ENCODE results near the gene PJVK. TPM values are rescaled to one million over a fixed set of nuclear protein-coding genes. Genes with fewer than 3 reads are reported as not detected.

PJVK gene
- total RNA-seq, 1 donor from 2014 or later: 0.91 TPM

DNA sequence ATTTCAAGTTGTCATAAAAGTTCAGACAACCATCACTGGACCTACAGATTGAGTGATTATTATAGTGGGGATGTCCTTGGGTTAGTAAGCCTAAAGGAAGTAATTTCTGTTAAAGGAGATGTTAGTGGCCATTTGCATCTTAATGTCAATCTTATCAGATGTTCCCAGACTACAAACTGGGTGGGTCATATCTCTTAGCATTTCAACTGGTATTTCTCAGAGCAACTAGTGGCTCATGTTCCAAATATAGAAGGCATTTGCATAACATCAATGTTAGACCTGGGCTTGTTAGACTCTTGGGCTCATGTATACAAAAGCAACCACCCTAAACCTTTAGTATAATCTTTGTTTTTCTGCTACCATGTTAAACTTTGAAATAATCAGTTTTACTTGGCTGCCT is 47.0 kb downstream of the PJVK start:
- intact Hi-C loops (cut with micrococcal nuclease): no loop called here
- TF ChIP-seq, protein P1, sequence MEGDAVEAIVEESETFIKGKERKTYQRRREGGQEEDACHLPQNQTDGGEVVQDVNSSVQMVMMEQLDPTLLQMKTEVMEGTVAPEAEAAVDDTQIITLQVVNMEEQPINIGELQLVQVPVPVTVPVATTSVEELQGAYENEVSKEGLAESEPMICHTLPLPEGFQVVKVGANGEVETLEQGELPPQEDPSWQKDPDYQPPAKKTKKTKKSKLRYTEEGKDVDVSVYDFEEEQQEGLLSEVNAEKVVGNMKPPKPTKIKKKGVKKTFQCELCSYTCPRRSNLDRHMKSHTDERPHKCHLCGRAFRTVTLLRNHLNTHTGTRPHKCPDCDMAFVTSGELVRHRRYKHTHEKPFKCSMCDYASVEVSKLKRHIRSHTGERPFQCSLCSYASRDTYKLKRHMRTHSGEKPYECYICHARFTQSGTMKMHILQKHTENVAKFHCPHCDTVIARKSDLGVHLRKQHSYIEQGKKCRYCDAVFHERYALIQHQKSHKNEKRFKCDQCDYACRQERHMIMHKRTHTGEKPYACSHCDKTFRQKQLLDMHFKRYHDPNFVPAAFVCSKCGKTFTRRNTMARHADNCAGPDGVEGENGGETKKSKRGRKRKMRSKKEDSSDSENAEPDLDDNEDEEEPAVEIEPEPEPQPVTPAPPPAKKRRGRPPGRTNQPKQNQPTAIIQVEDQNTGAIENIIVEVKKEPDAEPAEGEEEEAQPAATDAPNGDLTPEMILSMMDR (IDR thresholded peaks at IDR 0.05; ENCODE audit: borderline replicate concordance): no peak
- H3K36me3 ChIP-seq: peaks cover 96% of the 10 kb centered on the region

DNA sequence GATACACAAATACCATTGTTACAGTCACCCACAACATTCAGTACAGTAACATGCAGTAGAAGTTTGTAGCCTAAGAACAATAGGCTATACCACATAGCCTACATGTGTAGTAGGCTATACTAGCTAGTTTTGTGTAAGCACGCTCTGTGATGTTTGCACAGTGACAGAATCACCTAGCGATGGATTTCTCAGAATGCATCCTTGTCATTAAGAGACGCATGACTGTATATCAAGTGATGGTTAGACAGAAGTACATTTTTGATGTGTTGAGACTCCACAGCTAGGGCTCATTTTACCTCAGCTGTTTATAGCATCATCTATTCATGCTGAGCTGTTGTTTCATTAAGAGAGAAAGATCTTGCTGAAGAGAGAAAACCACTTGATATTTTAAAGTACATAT is 48.5 kb downstream of the PJVK start:
- H3K9me3 ChIP-seq (replicated peaks): no peaks in the 10 kb centered on the region
- no peak for DNase-seq
- H3K4me3 ChIP-seq: no peak overlapping the region
- TF ChIP-seq, protein P1 (IDR thresholded peaks at IDR 0.05; ENCODE audit: borderline replicate concordance): no peak
- peaks cover 8% of the 10 kb centered on the region for H3K4me1 ChIP-seq
- H3K36me3 ChIP-seq: peaks cover 96% of the 10 kb centered on the region
- H3K27me3 ChIP-seq (ENCODE audit: low read depth): no peaks in the 10 kb centered on the region
- intact Hi-C loops (cut with micrococcal nuclease): no loop called here
- H3K27ac ChIP-seq (replicated peaks): no peak overlapping the region

More for the DNA sequence above, 47.0 kb downstream of the PJVK start:
- no peak for DNase-seq
- Histone ChIP-seq H3K4me1 (peaks cover 8% of the 10 kb centered on the region), H3K4me3 (no peak overlapping the region), H3K27me3 (ENCODE audit: low read depth) (no peaks in the 10 kb centered on the region), H3K27ac (replicated peaks) (no peak overlapping the region), H3K9me3 (replicated peaks) (no peaks in the 10 kb centered on the region)

DNA sequence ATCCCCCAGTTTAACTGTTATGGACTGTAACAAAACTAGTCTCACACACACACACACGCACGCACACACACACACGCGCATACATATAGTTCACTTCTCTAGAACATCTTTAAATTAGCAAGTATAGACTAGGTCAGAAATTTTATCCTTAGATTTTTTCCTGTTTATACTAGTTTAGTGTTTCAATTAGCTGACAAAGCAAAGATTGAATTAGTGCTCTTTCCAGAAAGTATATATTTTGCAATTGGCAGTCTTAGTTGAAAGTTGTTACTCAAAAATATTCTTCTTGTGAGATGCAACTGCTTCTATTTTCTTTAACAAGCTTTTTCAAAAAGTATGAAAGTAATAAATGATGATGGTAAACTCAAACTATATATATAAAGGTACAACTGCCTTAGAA is 51.6 kb downstream of the PJVK start:
- Histone ChIP-seq H3K27ac (replicated peaks) (no peak overlapping the region), H3K36me3 (peaks cover 76% of the 10 kb centered on the region), H3K27me3 (ENCODE audit: low read depth) (no peaks in the 10 kb centered on the region), H3K4me3 (no peak overlapping the region), H3K9me3 (replicated peaks) (no peaks in the 10 kb centered on the region), H3K4me1 (peaks cover 8% of the 10 kb centered on the region)
- intact Hi-C loops (cut with micrococcal nuclease): no loop called here
- no peak for DNase-seq
- TF ChIP-seq, protein P1 (IDR thresholded peaks at IDR 0.05; ENCODE audit: borderline replicate concordance): no peak

DNA sequence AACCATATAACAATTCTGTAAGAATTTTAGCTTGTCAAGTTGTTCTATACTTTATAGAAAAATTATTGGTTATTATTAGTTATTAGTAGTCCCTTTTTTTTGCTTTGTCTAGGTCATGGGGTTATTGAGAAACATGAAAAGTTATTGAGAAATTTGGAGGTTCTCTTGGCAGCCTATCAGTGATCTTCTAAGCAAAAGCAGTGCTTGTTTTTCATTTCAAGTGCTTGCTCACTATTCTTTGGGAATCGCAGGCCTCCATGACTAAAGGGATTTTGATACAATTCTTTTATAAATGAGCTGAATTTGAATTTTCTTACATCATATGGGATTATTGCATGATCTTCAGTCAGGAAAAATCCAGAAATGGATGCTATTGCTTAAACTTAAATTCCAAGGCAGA is 54.9 kb downstream of the PJVK start:
- no peaks in the 10 kb centered on the region for H3K27me3 ChIP-seq (ENCODE audit: low read depth)

DNA sequence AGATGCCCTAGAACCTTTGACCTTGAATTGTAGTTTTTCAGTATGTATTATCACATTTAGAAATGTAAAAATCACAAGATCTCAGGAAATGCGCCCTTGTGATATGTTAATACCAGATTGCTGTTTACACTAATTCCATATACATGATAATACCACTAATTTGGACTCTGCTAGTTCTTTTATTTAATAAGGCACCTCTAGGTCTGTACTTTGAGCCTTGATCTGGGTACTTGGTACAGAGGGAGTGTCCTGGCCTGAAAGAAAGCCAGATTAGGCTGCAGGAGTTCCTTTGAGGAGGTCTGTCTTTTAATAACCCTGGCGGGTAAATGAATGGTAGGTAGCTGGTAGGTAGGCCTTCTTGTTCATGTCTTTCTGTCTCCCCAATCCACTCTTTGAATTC is 55.3 kb downstream of the PJVK start:
- Histone ChIP-seq H3K27me3 (ENCODE audit: low read depth) (no peaks in the 10 kb centered on the region), H3K36me3 (peaks cover 50% of the 10 kb centered on the region), H3K4me3 (no peak overlapping the region), H3K27ac (replicated peaks) (no peak overlapping the region), H3K4me1 (no peaks in the 10 kb centered on the region), H3K9me3 (replicated peaks) (no peaks in the 10 kb centered on the region)
- TF ChIP-seq, protein P1 (IDR thresholded peaks at IDR 0.05; ENCODE audit: borderline replicate concordance): no peak
- intact Hi-C loops (cut with micrococcal nuclease): no loop called here
- DNase-seq: no peak

More for the DNA sequence above, 54.9 kb downstream of the PJVK start:
- Histone ChIP-seq H3K4me1 (no peaks in the 10 kb centered on the region), H3K36me3 (peaks cover 52% of the 10 kb centered on the region), H3K4me3 (no peak overlapping the region), H3K9me3 (replicated peaks) (no peaks in the 10 kb centered on the region), H3K27ac (replicated peaks) (no peak overlapping the region)
- intact Hi-C loops (cut with micrococcal nuclease): no loop called here
- DNase-seq: no peak
- TF ChIP-seq, protein P1 (IDR thresholded peaks at IDR 0.05; ENCODE audit: borderline replicate concordance): no peak

DNA sequence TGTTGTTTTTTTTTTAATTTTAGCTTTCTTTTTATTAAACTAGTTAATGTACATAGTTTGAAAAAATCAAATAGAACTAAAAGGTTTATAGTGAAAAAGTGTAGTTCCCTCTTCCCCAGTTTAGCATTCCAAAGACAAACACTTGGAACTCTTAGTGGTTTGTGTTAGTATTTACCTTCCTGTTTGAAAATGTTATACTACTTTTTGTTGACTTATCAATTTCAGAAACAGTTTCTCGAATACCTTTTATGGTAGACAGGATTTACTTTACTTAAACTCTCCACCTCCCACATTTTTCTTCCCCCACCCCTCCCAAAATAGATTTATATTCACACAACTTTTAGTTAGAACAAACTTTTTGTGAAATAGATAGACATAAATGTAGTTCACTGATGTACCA is 55.8 kb downstream of the PJVK start:
- H3K4me1 ChIP-seq: no peaks in the 10 kb centered on the region
- no peaks in the 10 kb centered on the region for H3K27me3 ChIP-seq (ENCODE audit: low read depth)
- DNase-seq: no peak
- H3K27ac ChIP-seq (replicated peaks): no peak overlapping the region
- TF ChIP-seq, protein P1 (IDR thresholded peaks at IDR 0.05; ENCODE audit: borderline replicate concordance): no peak
- peaks cover 50% of the 10 kb centered on the region for H3K36me3 ChIP-seq
- intact Hi-C loops (cut with micrococcal nuclease): no loop called here
- no peaks in the 10 kb centered on the region for H3K9me3 ChIP-seq (replicated peaks)
- no peak overlapping the region for H3K4me3 ChIP-seq
